MV-4-11 (cell line): ENCODE measurements around the gene FAAP20.

Source experiments
- DNase-seq: peaks from one replicate; lab custom pipeline; 2025; lab: John Stamatoyannopoulos, UW

The FAAP20 gene

GRCh38 chr1:2229911-2230731, 35.5 kb upstream of the FAAP20 start:
- DNase-seq: no peak

- DNase-seq: peak; percentile 29
Observed at GRCh38 chr1:2229037-2229864, 34.7 kb upstream of the FAAP20 start.

- DNase-seq: no peak
Observed at GRCh38 chr1:2228694-2229036, 34.1 kb upstream of the FAAP20 start.

GRCh38 chr1:2228157-2228594, 33.6 kb upstream of the FAAP20 start, which contains the start of gene SKI:
Gene SKI (plus strand): TSS chr1:2228319. CDS start chr1:2228767, 448 bp downstream.
- DNase-seq: no peak

- peak; percentile 89 for DNase-seq
Observed at GRCh38 chr1:2227346-2228156, 33.0 kb upstream of the FAAP20 start.

- no peak for DNase-seq
Observed at GRCh38 chr1:2226525-2227345, 32.2 kb upstream of the FAAP20 start.

GRCh38 chr1:2224631-2225428, 30.3 kb upstream of the FAAP20 start:
- no peak for DNase-seq

- no peak for DNase-seq
Observed at GRCh38 chr1:2224170-2224584, 29.6 kb upstream of the FAAP20 start.

- DNase-seq: no peak
Observed at GRCh38 chr1:2221271-2221670, 26.7 kb upstream of the FAAP20 start.

GRCh38 chr1:2216767-2217058, 22.1 kb upstream of the FAAP20 start:
- no peak for DNase-seq

GRCh38 chr1:2215909-2216766, 21.6 kb upstream of the FAAP20 start:
- DNase-seq: no peak

- no peak for DNase-seq
Observed at GRCh38 chr1:2215329-2215728, 20.8 kb upstream of the FAAP20 start.

- DNase-seq: no peak
Observed at GRCh38 chr1:2214541-2215241, 20.1 kb upstream of the FAAP20 start.

GRCh38 chr1:2213576-2214505, 19.3 kb upstream of the FAAP20 start:
- no peak for DNase-seq

GRCh38 chr1:2212532-2213491, 18.2 kb upstream of the FAAP20 start:
- peak; percentile 82 for DNase-seq

GRCh38 chr1:2212274-2212531, 17.6 kb upstream of the FAAP20 start:
- DNase-seq: no peak

GRCh38 chr1:2210786-2211185, 16.2 kb upstream of the FAAP20 start:
- DNase-seq: no peak
